HG03108 (cell line): ENCODE data around the gene GPR15.
A peak's percentile ranks its signal among the peaks of the same experiment; 100 is the strongest.

Experiments used
- ATAC-seq: cut with Tn5 transposase; IDR thresholded peaks from one replicate; pipeline ENCODE4 v1.9.1; 2021; ENCODE audit warnings: moderate library complexity; ENCODE audit not compliant: unreplicated experiment

Gene GPR15

DNA sequence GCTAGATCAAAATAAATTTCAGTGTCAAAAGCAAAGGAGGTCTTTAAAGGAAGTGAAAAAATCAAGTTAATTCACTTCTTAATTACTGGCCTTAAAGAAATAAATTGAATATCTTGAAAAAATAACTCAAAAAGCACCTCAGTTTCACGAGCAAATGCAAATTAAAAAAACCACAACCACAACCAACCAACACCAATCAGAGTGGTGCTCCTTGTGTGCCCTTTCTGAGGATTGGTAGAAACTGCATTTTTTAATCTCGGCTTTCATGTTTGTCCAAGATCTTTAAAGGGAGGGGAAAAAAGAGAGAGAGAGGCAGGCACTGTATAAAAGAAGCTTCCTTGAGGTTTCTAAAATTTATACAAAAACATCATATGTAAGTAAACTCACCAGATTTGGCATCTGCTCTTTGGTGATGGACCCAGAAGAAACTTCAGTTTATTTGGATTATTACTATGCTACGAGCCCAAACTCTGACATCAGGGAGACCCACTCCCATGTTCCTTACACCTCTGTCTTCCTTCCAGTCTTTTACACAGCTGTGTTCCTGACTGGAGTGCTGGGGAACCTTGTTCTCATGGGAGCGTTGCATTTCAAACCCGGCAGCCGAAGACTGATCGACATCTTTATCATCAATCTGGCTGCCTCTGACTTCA, at the start of gene GPR15:
TSS of gene GPR15 (plus strand) at position 357 of the 653 bp plus-strand sequence. CDS start at position 413, 56 bp downstream.
- ATAC-seq: peak; percentile 29

DNA sequence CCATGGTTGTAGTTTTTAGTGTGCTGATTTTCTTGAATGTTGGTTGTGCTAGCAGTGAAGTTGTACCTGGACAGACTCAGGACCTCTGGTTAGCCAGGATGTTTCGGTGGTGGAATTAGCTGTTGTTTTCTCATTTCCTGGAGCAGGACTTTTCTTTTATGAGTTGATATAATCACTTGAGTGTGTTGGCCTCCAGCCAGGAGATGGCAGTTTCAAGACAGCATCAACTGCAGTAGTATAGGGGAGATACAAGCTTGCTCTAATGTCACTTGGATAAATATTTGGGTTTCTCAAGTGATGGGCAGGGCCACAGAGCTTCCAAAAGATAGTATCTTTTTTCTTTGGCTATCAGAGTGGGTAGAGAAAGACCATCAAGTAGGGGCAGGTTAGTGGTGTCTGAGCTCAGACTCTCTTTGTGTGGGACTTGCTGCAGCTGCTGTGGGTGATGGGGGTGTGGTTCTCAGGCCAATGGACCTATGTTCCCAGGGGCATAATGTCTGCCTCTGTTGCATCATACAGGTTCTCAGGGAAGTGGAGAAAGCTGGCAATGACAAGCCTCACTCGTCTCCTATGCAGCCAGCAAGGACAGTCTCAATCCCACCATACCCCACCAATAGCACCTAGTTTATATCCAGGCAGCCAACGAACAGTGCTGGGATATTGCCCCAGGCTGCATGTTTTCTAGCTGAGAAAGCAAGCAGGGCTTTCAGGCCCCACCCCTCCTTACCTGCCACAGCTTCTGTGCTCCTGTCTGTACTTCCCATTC, 48.9 kb upstream of the GPR15 start:
- ATAC-seq: no peak

DNA sequence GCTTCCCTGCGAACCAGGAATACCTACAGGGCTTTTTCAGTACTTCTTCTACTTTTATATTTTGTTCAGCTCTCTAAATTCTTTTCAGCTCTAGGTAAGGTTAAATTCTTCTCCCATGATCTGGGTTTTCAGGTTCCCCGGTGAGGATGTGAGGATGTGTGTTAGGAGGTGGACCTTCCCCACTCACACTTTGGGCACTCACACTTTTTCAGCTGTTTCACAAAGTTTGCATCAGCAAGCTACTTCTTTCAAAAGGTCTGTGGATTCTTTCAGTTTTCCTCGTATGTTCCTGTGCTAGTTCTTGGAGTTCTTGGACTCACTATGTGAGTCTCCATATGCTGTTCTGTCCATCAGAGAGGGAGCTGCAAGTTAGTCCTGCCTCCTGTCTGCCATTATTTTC, 48.2 kb upstream of the GPR15 start:
- ATAC-seq: no peak

DNA sequence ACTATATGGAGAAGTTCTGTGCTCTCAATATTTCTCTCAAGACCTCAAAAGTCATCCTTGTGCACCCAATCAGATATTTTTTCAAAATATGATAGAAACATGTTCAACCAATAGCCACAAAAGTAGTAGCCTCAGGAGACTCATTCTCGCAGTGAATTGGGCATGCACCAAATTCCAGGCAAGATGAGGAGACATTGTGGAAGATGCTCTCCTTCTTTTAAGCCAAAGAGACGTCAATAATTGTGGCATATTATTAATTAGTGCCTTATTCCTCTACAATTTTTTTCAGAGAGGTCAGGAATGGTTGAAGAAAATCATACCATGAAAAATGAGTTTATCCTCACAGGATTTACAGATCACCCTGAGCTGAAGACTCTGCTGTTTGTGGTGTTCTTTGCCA, 34.4 kb upstream of the GPR15 start, which contains the start of gene OR5K2:
TSS of gene OR5K2 (plus strand) at position 301 of the 400 bp plus-strand sequence. CDS start at position 301, 0 bp downstream.
- no peak for ATAC-seq

DNA sequence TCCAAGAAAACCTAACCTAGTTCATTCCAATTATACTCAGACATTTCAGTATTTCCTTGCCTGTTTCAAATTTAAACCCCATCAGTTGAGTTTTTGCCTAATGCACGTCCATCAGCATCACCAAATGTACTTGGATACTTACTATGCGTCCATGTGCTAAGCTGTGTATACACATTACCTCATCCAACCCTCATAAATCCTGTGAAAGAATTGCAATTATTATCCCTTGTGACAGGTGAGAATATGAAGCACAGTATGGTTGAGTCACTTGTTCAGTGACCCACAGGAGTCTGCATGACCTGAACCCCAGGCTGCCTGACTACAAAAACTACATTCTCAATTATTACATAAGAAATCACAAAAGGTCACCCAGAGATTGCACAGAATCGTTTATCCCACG, 31.8 kb upstream of the GPR15 start:
- no peak for ATAC-seq

GRCh38 chr3:98501270-98501669, 30.5 kb upstream of the GPR15 start:
- ATAC-seq: no peak

GRCh38 chr3:98501863-98502576, 29.8 kb upstream of the GPR15 start:
- ATAC-seq: no peak

GRCh38 chr3:98504539-98504938, 27.2 kb upstream of the GPR15 start:
- no peak for ATAC-seq

DNA sequence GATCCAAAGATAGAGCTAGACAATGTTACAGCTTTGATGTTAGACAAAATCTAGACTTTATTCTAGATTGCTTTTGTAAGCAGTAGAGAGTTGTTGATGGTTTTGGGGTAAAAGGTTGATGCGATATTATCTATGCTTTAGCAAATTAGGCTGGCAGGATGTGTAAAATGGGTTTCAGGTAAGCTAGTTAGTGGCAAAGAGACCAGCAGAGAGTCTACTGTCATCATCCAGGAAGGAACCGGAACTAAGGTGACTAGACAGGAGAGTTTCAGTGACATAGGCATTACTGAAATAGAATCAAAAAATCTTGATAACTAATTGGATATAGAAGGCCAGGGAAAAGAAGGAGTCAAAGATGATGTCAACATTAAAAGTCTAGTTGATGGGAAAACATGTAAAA, 23.2 kb upstream of the GPR15 start:
- no peak for ATAC-seq

DNA sequence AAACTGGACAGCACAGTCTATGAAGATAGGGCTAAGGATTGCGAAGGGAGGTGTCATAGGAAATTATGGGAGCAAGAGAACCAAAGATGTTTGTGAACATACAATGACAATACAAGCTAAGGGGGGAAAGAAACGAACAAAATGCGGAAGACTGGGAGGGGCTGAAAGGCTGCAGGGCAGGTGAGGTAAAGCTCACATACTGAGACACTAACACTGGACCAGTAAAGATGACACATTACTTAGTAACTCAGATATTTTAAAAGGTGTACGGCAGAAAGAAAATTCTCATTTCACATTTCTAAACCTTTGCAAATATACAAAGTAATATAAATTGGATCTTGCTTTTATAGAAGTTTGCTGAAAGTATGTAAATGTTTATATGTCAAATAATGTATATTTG, 19.2 kb upstream of the GPR15 start:
- ATAC-seq: no peak

DNA sequence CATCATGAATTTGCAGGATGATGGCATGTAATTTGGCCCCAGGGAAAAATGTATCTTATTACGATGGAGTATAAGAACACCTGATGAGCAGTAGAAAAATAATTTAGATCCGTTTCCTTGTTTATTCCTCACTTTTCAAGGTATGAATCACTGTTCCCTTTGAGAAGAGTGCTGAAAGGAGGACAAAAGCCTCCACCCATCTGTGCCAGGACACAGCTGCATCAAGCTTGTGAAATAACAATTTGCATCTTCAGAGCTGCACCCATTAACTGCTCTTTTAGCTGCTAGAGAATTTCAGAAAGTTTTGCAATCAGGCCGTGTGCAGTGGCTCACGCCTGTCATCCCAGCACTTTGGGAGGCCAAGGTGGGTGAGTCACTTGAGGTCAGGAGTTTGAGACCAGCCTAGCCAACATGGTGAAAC, 18.7 kb upstream of the GPR15 start:
- ATAC-seq: no peak

DNA sequence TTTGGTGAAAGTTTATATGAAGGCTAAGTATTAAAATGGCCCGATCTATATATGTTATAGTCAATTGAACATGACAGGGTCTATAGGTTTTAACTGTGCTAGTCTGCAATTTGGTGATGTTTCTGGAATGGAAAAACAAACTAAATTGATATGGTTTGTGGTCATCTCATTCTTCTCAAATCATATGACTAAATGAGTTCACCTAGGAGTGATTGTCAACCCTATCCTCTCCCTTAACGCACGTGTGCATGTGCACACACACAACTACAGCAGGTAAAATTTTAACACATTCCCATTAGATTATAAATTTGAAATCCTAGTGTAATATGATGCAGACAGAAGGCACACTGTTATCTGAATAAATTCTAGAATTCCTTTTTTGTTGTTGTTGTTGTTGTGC, 18.0 kb upstream of the GPR15 start:
- ATAC-seq: no peak

DNA sequence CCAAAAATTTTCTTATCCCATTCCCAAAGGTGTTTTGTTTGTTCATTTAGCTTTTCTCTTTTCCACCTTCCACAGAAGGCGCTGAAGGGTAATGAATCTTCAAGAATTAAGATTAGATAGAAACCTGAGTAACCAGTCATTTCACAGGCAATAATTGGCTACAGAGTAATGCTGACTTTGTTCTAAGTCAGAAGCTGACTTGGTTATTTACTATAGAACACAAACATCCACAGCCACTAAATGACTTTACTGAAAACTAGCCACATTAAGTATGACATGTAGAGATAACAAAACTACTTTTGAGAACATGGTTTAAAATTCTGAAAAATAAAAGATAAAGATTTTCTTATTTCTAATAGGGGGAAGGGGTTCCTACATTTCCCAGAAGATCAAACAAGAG, 16.8 kb upstream of the GPR15 start:
- ATAC-seq: no peak

DNA sequence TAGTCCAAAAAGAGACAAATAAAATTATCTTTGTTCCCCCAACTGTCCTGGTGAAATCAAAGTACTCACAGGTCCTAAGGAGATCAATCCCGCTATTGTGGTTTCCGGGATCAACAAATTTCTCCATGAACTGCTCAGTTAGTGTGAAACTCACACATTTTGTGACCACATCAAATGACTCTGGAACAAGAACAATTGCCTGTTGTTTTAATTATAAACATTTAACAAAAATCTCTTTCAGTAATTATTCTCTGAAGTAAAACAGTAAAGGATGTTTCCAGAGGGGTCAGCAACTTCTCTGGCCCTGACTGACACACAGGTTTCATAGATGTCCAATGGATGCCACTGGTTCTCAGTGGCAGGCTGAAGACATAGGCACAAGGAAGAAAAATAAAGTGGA, 13.0 kb upstream of the GPR15 start:
- no peak for ATAC-seq

DNA sequence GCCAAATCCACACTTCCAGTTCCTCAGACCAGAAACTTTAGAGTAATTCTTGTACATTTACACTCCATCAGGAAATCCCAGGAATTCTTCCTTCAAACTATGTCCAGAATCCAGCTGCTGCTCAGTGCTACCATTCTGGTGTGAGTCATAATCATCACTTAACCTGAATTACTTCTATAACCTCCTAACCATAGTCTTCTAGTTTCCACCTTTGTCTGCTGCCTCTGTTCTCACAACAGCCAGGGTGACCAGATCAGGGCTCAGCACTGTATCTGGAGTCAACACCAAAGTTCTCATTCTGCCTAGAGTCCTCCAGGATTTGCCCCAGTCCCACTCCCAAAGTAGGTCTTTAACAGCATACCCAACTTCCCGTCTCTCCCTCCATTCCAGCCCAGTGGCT, 12.4 kb upstream of the GPR15 start:
- ATAC-seq: no peak

DNA sequence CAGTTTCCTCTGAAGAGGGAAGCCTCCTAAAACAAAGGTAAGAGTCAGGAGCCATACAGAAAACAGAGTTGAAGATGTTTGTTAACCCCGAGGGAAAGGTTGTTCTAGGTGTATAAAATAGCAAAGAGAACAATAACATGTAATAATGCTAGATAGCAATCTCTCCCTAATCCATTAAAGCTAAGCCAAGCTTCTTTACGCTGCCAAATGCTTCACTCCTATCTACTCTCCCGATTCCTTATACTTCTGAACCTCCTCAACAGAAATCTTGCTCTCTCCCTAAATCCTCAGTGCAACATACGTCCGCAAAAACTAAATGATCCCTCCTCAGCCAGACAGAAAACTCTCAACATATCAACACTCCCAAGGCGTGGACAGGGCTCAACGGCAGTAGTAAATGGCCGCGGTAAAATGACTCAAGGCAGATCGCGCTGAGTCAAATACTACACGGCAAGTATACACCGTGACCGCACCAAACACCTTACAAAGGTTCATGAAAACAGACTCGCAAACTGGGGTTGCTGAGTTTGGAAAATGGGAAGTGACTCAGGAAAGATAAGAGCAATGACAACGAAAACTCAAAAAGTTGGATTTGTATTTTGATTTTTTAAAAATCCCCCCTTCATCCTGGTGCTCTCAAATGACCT, 9.8 kb upstream of the GPR15 start:
- ATAC-seq: peak; percentile 26

GRCh38 chr3:98522544-98523281, 9.1 kb upstream of the GPR15 start, which contains the start of gene CLDND1:
CLDND1 (minus strand) TSS chr3:98522902; CDS start chr3:98521424, 1,478 bp downstream.
- ATAC-seq: peak; percentile 79

- ATAC-seq: no peak
Observed at GRCh38 chr3:98525494-98525893, 6.3 kb upstream of the GPR15 start.

GRCh38 chr3:98528474-98529346, 3.1 kb upstream of the GPR15 start:
- no peak for ATAC-seq
